Measurements from ENCODE around the gene LEFTY1. TPM values are rescaled to one million over a fixed set of nuclear protein-coding genes. Genes with fewer than 3 reads are reported as not detected.

The LEFTY1 gene
- total RNA-seq, 1 donor from 2014 or later: 0.28 TPM

- Mint-ChIP-seq H3K4me1 (ENCODE audit: unreplicated experiment) (peaks cover 12% of the 10 kb centered on the region), H3K27me3 (ENCODE audit: unreplicated experiment) (peaks cover 13% of the 10 kb centered on the region), H3K9me3 (ENCODE audit: unreplicated experiment) (no peaks in the 10 kb centered on the region), H3K36me3 (ENCODE audit: low read depth, unreplicated experiment) (peaks cover 63% of the 10 kb centered on the region), H3K27ac (ENCODE audit: unreplicated experiment) (peak overlapping the region; percentile 53), H3K4me3 (ENCODE audit: unreplicated experiment) (no peak overlapping the region)
- TF ChIP-seq CTCF (IDR thresholded peaks at IDR 0.05; ENCODE audit: unreplicated experiment): no peak
- no peak for DNase-seq (ENCODE audit: low spot score)
Observed at GRCh38 chr1:225848030-225848955, 40.7 kb downstream of the LEFTY1 start.

GRCh38 chr1:225847610-225848009 lies 41.3 kb downstream of the LEFTY1 start:
- H3K36me3 Mint-ChIP-seq (ENCODE audit: low read depth, unreplicated experiment): peaks cover 63% of the 10 kb centered on the region

DNA sequence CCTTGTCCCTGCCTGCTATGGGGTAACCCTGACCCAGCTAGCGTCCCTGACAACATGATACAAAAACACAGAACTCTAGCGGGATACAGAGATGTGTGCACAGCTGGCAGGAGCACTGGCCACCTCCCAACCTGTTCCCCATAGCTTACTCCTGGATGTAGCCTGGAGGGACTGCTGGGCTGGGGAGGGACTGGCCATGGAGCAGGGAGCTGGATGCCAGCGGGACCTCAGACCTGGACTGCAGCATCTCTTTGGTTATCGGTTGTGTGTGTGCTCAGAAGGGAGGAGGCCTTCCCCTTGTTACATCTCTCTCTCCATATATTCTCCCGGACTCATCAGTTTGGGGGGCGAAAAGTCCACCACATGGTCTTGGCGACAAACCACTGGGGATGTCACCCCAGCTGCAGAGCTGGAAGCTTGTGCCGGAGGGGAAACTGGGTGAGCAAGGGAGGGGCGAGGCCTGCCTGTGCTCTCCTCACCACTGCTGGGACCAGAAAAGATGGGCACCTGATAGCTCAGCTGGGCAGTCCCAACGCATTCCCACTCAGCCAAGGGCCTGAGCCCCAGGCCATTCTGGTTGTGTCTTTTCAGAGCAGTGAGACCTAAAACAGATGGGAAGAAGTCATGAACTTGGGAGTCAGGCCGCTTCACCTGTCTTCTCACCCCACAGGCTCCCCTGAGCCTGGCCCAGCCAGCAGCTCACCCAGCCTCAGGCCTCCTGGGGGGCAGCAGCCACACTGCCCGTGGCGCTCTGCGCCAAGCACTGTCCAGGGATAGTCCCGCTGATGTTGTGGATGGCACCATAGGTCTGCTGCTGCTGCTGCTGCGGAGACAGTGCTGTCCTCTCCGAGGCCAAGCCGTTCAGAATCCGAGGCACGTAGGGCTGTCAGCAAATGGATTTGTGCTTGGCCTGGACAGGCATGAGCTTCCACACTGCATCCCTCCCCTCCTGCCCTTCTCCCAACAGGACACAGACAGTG lies 42.3 kb downstream of the LEFTY1 start:
- Mint-ChIP-seq H3K9me3 (ENCODE audit: unreplicated experiment) (no peaks in the 10 kb centered on the region), H3K27ac (ENCODE audit: unreplicated experiment) (no peak overlapping the region), H3K27me3 (ENCODE audit: unreplicated experiment) (peaks cover 18% of the 10 kb centered on the region), H3K4me3 (ENCODE audit: unreplicated experiment) (peak overlapping the region; percentile 62), H3K36me3 (ENCODE audit: low read depth, unreplicated experiment) (peaks cover 53% of the 10 kb centered on the region), H3K4me1 (ENCODE audit: unreplicated experiment) (peaks cover 12% of the 10 kb centered on the region)
- TF ChIP-seq CTCF (IDR thresholded peaks at IDR 0.05; ENCODE audit: unreplicated experiment): no peak
- no peak for DNase-seq (ENCODE audit: low spot score)

More at GRCh38 chr1:225847610-225848009, 41.3 kb downstream of the LEFTY1 start:
- H3K4me3 Mint-ChIP-seq (ENCODE audit: unreplicated experiment): no peak overlapping the region
- H3K4me1 Mint-ChIP-seq (ENCODE audit: unreplicated experiment): peaks cover 12% of the 10 kb centered on the region
- H3K27me3 Mint-ChIP-seq (ENCODE audit: unreplicated experiment): peaks cover 16% of the 10 kb centered on the region
- H3K9me3 Mint-ChIP-seq (ENCODE audit: unreplicated experiment): no peaks in the 10 kb centered on the region
- H3K27ac Mint-ChIP-seq (ENCODE audit: unreplicated experiment): no peak overlapping the region
- TF ChIP-seq CTCF (IDR thresholded peaks at IDR 0.05; ENCODE audit: unreplicated experiment): no peak
- no peak for DNase-seq (ENCODE audit: low spot score)

DNA sequence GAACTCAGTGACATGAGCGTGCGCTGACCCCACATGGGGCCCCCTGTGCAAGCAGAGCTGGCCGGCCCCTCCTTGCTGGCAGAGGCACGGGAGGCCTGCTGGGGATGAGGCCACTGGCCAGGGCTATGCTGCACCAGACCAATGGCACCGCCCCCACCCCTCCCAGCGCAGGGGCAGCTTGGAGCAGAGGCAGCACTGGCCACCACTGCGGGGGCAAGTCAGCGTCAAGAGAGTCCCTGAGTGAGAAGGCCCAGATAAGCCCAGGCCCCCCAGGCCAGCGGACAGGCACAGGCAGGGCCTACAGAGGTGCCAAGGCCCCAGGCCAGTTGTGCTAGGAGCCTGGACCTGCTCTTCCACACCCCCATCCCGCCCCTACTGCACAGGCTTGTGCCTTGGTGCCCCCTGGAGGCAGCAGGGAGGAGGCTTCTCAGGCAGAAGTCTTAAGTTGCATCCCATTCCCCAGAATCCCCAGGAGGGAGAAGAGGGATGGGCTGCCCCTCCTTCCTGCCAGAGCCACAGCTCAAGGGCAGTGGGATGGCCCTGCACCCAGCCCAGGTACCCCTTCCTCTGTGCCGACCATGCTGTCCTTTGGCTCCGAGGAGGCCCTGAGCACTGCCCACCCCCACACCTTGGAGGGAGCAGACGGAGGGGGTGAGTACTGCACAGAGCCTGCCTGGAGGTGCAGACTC lies 43.2 kb downstream of the LEFTY1 start:
- no peak overlapping the region for H3K4me3 Mint-ChIP-seq (ENCODE audit: unreplicated experiment)
- H3K4me1 Mint-ChIP-seq (ENCODE audit: unreplicated experiment): peaks cover 12% of the 10 kb centered on the region
- peak; percentile 77 for DNase-seq (ENCODE audit: low spot score)
- peak; percentile 38 for TF ChIP-seq CTCF (IDR thresholded peaks at IDR 0.05; ENCODE audit: unreplicated experiment)
- H3K27me3 Mint-ChIP-seq (ENCODE audit: unreplicated experiment): peaks cover 20% of the 10 kb centered on the region
- no peaks in the 10 kb centered on the region for H3K9me3 Mint-ChIP-seq (ENCODE audit: unreplicated experiment)
- peaks cover 52% of the 10 kb centered on the region for H3K36me3 Mint-ChIP-seq (ENCODE audit: low read depth, unreplicated experiment)
- H3K27ac Mint-ChIP-seq (ENCODE audit: unreplicated experiment): no peak overlapping the region

Data from endothelial cell (in vitro differentiated cells).